Measurements from ENCODE around the gene GOLGA2. TPM values are rescaled to one million over a fixed set of nuclear protein-coding genes. Genes with fewer than 3 reads are reported as not detected.

The GOLGA2 gene
- total RNA-seq = 146 and 160 TPM in 2 replicates

DNA sequence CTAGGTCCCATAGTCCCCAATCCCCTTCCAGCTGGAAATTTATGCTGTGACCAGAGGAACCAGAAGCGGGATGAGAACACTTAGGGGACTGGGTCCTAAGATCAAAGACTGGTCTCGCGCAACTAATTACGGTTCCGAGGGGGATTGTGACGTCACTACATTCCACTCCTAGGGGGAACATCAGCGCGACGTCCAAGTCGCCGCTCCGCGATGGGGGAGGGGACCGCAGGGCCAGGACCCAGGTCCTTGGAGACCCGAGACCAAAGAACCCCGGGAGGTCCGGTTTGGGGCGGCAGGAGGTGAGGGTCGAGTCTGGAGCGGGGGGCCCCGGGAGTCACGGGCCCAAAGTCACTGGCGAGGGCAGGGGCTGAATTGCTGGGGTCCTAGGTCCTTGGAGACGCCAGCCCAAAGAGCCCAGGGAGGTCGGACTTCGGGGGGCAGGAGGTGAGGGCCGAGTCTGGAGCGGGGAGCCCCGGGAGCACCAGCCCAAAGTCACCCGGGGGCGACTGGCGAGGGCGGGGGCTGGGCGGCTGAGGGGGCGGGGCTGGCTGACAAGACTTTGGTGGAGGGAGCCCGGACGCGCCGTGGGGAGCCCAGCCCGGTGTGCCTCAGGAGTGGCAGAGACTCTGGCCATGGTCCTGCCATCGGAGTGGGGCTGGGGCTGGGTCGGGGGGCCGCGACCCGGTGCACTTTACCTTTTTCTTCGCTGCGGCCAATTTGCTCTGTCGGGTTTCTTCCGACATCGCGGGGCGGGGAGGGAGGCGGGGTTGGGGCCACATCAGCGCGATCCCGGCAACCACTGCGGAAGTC lies at the start of gene GOLGA2:
GOLGA2 (minus strand) TSS at position 810 of the 810 bp plus-strand sequence; CDS start at position 779, 31 bp downstream.

DNA sequence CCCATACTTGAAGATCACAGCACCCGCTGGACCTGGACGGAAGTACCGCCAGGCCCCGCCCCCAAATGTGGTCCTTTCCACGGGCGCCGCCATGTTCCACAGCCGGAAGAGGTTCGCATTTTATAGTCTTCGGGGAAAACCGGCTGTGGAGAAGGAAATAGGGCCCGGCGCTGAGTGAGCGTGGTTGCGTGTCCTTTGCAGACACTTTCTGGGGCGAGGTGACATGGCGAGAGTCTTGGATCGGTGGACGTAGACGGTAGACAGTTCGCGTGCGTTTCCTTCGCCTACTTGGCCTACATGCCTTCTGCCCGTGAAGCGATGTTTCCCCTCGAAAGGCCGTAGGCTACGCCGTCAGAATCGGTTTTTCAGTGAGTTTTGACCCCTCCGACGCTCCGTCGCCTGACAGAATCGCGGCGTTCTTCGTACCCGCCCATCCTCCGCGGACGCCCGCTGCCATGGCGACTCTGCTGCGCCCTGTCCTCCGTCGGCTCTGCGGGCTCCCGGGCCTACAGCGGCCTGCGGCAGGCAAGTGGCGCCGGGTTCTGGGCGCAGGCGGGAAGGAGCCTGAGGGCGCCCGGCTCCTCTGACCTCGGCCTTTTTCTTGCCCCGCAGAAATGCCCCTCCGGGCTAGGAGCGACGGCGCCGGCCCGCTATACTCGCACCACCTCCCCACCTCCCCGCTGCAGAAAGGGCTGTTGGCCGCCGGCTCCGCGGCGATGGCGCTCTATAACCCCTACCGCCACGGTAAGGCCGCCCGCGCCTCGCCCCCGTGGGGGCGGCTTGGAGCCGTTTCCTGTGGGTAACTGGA lies 46.8 kb upstream of the GOLGA2 start, which contains the start of the genes COQ4 and TRUB2:
COQ4 (plus strand) TSS at position 436 of the 808 bp plus-strand sequence; CDS start at position 456, 20 bp downstream.
TRUB2 (minus strand) TSS at position 44 of the 808 bp plus-strand sequence; CDS start at position 5, 39 bp downstream.

DNA sequence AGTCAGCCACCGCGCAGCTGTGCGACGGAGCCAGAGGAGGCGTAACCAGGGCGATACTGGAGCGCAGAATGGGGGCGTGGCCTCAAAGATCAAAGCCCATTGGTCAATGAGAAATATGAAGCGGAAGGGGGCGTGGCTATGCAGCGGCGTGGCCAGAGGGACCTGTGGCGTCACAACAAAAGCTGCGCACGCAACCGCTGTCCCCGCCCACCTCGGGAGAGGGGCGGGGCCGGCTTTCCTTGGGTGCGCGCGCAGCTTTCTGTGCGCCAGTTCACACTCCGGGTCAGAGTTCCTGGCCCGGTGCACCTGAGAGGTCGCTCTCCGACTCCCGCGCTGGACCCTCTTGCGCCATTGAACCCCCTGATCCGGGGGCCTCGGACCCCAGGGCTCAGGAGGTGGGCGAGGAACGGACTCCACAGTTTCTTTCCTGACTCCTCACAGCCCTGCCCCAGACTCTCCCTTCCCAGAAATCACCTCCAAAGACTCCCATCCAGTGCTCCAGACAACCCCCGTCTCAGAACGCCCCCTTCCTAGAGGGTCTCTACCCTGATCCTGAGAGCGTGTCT lies 284 bp upstream of the GOLGA2 start, which contains the start of gene SWI5:
SWI5 (plus strand) TSS at position 269 of the 566 bp plus-strand sequence.

Other genes with a start within 250 kb of the GOLGA2 start
- 8.2 and 11.6 TPM in 2 replicates for gene NAIF1, start 208.7 kb downstream of the GOLGA2 start, total RNA-seq
- gene SLC25A25, start 207.8 kb downstream of the GOLGA2 start, total RNA-seq = 19.2 and 21.7 TPM in 2 replicates
- 53.4 and 70.1 TPM in 2 replicates for gene PTGES2, start 148.3 kb downstream of the GOLGA2 start, total RNA-seq
- gene LCN2, start 126.6 kb downstream of the GOLGA2 start, total RNA-seq = not detected in 2 replicates
- gene BBLN, start 115.7 kb downstream of the GOLGA2 start, total RNA-seq = 40.9 and 47.8 TPM in 2 replicates
- gene CIZ1, start 84.4 kb downstream of the GOLGA2 start, total RNA-seq = 17.2 and 42.0 TPM in 2 replicates
- 9.5 and 14.2 TPM in 2 replicates for gene DNM1, start 72.6 kb downstream of the GOLGA2 start, total RNA-seq
- gene SWI5, start 269 bp upstream of the GOLGA2 start, total RNA-seq = 34.6 and 38.0 TPM in 2 replicates
- 8.9 and 10.4 TPM in 2 replicates for gene TRUB2, start 46.4 kb upstream of the GOLGA2 start, total RNA-seq
- gene COQ4, start 46.8 kb upstream of the GOLGA2 start, total RNA-seq = 19.6 and 20.8 TPM in 2 replicates
- gene SLC27A4, start 64.5 kb upstream of the GOLGA2 start, total RNA-seq = 16.3 and 22.0 TPM in 2 replicates
- 20.5 and 34.4 TPM in 2 replicates for gene URM1, start 95.4 kb upstream of the GOLGA2 start, total RNA-seq
- gene CERCAM, start 144.8 kb upstream of the GOLGA2 start, total RNA-seq = 158 and 228 TPM in 2 replicates
- 39.2 and 56.0 TPM in 2 replicates for gene ODF2, start 180.0 kb upstream of the GOLGA2 start, total RNA-seq
- gene GLE1, start 228.7 kb upstream of the GOLGA2 start, total RNA-seq = 15.1 and 24.1 TPM in 2 replicates